Endodermal cell (in vitro differentiated cells): ENCODE results near the gene FILIP1L. TPM values are rescaled to one million over a fixed set of nuclear protein-coding genes. Genes with fewer than 3 reads are reported as not detected.

Source experiments
- DNase-seq: peaks from one replicate; pipeline ENCODE4 v3.0.0-alpha.2; 2017
- H3K27ac ChIP-seq: 2 replicates; pipeline ENCODE4 v1.5.1; 2013; ENCODE audit warnings: mild to moderate bottlenecking, low read depth, low read length, moderate library complexity
- H3K27me3 ChIP-seq: 2 replicates; pipeline ENCODE4 v1.6.1; 2013; ENCODE audit warnings: mild to moderate bottlenecking, low read length, moderate library complexity; ENCODE audit not compliant: insufficient read depth, control insufficient read depth, poor library complexity, severe bottlenecking
- H3K36me3 ChIP-seq: 2 replicates; pipeline ENCODE4 v1.7.0; 2013; ENCODE audit warnings: mild to moderate bottlenecking, low read length, moderate library complexity; ENCODE audit not compliant: control insufficient read depth, insufficient read depth
- H3K4me1 ChIP-seq: one replicate; pipeline ENCODE4 v1.7.0; 2013; ENCODE audit warnings: low read length; ENCODE audit not compliant: control insufficient read depth, insufficient read depth
- H3K4me3 ChIP-seq: 2 replicates; pipeline ENCODE4 v1.5.1; 2013; ENCODE audit warnings: mild to moderate bottlenecking, low read length, moderate library complexity
- H3K9ac ChIP-seq: 2 replicates; pipeline ENCODE4 v1.6.1; 2013; ENCODE audit warnings: mild to moderate bottlenecking, low read length, moderate library complexity; ENCODE audit not compliant: poor library complexity, severe bottlenecking; ENCODE audit errors: extremely low read depth
- H3K9me3 ChIP-seq: 2 replicates; pipeline ENCODE4 v1.6.1; 2013; ENCODE audit warnings: mild to moderate bottlenecking, low read length, moderate library complexity; ENCODE audit not compliant: control insufficient read depth
- H3K27ac Mint-ChIP-seq: 2 replicates; pipeline ENCODE4 v1.8.0; 2020; ENCODE audit warnings: mixed read lengths
- H3K27me3 Mint-ChIP-seq: 2 replicates; pipeline ENCODE4 v1.8.0; 2021; ENCODE audit warnings: mild to moderate bottlenecking, mixed read lengths; ENCODE audit not compliant: insufficient read depth
- H3K36me3 Mint-ChIP-seq: 2 replicates; pipeline ENCODE4 v1.8.0; 2020; ENCODE audit warnings: low read depth, mixed read lengths
- H3K4me1 Mint-ChIP-seq: 2 replicates; pipeline ENCODE4 v1.8.0; 2020; ENCODE audit warnings: mixed read lengths
- H3K4me3 Mint-ChIP-seq: 2 replicates; pipeline ENCODE4 v1.8.0; 2020; ENCODE audit warnings: mild to moderate bottlenecking, moderate library complexity, mixed read lengths
- H3K9me3 Mint-ChIP-seq: 2 replicates; pipeline ENCODE4 v1.8.0; 2020; ENCODE audit warnings: mild to moderate bottlenecking, mixed read lengths
- CTCF ChIP-seq: fragments of 200-600 bp; sonication (generic); conservative IDR thresholded peaks from 2 replicates; pipeline ENCODE4 v1.5.0; 2021; ENCODE audit warnings: antibody characterized with exemption, mild to moderate bottlenecking
- WGBS, 2 experiments: methylation state at CpG; one replicate each; pipeline versions ENCODE4 v1.1.5 to v1.1.7; 2013; ENCODE audit warnings: missing lambda C conversion rate in 2 of 2, mixed read lengths in 1 of 2; ENCODE audit not compliant: insufficient coverage in 1 of 2, insufficient read length in 1 of 2; 5-methylcytosine and 5-hydroxymethylcytosine counted together
- total RNA-seq, 2 donors: library from RNA; stranded (reverse); fragmentation: NEBNext Ultra II Directional in 1 of 2; extraction: Animal tissue kit (Norgen Biotek cat#: 25700) in 1 of 2; gene quantifications; 2 replicates in 1 of 2; 3 replicates in 1 of 2; pipeline ENCODE4 v1.2.1, GENCODE V29; 2021

The FILIP1L gene
- total RNA-seq, 2 donors from 2014 or later, result 0.84 to 2.5 TPM

GRCh38 chr3:99921377-99921695 lies 193.0 kb downstream of the FILIP1L start:
- TF ChIP-seq CTCF, result no peak
- no peaks in the 10 kb centered on the region for H3K9me3 Mint-ChIP-seq
- Histone ChIP-seq H3K4me1 (peaks cover 11% of the 10 kb centered on the region), H3K9ac (no peak overlapping the region), H3K27ac (no peak overlapping the region), H3K9me3 (no peaks in the 10 kb centered on the region), H3K27me3 (no peaks in the 10 kb centered on the region), H3K36me3 (no peaks in the 10 kb centered on the region), H3K4me3 (peak overlapping the region; percentile 61)
- H3K27me3 Mint-ChIP-seq, result no peaks in the 10 kb centered on the region
- WGBS, 2 experiments, result 90 to 100% methylated on average over 1 of the region's 1 CpG
- H3K36me3 Mint-ChIP-seq, result no peaks in the 10 kb centered on the region
- peak overlapping the region; percentile 97 for H3K27ac Mint-ChIP-seq
- no peak overlapping the region for H3K4me3 Mint-ChIP-seq
- DNase-seq, result no peak
- peaks cover 33% of the 10 kb centered on the region for H3K4me1 Mint-ChIP-seq

GRCh38 chr3:99920481-99921376 lies 193.6 kb downstream of the FILIP1L start:
- H3K9ac ChIP-seq, result peak overlapping the region; percentile 48
- no peaks in the 10 kb centered on the region for H3K27me3 ChIP-seq
- DNase-seq, result peak; percentile 83
- peak overlapping the region; percentile 61 for H3K4me3 ChIP-seq
- TF ChIP-seq CTCF, result no peak
- Mint-ChIP-seq H3K27me3 (no peaks in the 10 kb centered on the region), H3K4me3 (peak overlapping the region; percentile 30), H3K36me3 (no peaks in the 10 kb centered on the region), H3K4me1 (peaks cover 27% of the 10 kb centered on the region), H3K9me3 (no peaks in the 10 kb centered on the region), H3K27ac (peak overlapping the region; percentile 97)
- no peaks in the 10 kb centered on the region for H3K36me3 ChIP-seq
- peaks cover 11% of the 10 kb centered on the region for H3K4me1 ChIP-seq
- no peaks in the 10 kb centered on the region for H3K9me3 ChIP-seq
- peak overlapping the region; percentile 10 for H3K27ac ChIP-seq
- 60% methylated on average over 7 to 10 of the region's 10 CpGs for WGBS, 2 experiments

- no peaks in the 10 kb centered on the region for H3K9me3 Mint-ChIP-seq
- no peaks in the 10 kb centered on the region for H3K27me3 Mint-ChIP-seq
- DNase-seq, result no peak
- Histone ChIP-seq H3K9ac (no peak overlapping the region), H3K36me3 (no peaks in the 10 kb centered on the region), H3K4me1 (peaks cover 11% of the 10 kb centered on the region), H3K4me3 (no peak overlapping the region), H3K27me3 (no peaks in the 10 kb centered on the region), H3K27ac (no peak overlapping the region), H3K9me3 (no peaks in the 10 kb centered on the region)
- H3K4me1 Mint-ChIP-seq, result peaks cover 24% of the 10 kb centered on the region
- no peak overlapping the region for H3K27ac Mint-ChIP-seq
- no peak overlapping the region for H3K4me3 Mint-ChIP-seq
- H3K36me3 Mint-ChIP-seq, result no peaks in the 10 kb centered on the region
- TF ChIP-seq CTCF, result no peak
Observed at GRCh38 chr3:99919694-99920093, 194.6 kb downstream of the FILIP1L start.
